H9 (cell line): ENCODE results near the gene TMCC1. TPM values are rescaled to one million over a fixed set of nuclear protein-coding genes. Genes with fewer than 3 reads are reported as not detected.
"Not testable (repeated sequence)": the region's sequence is repeated elsewhere in the genome, so short reads cannot be mapped to it uniquely, and the experiment has no call there.

Experiments used
- DNase-seq: peaks from one replicate; pipeline ENCODE4 v3.0.0-alpha.2; 2017
- H2AFZ ChIP-seq: one replicate; pipeline ENCODE4 v1.6.1; 2013; ENCODE audit warnings: mild to moderate bottlenecking, low read length, control low read depth, moderate library complexity
- H2AK5ac ChIP-seq: 2 replicates; pipeline ENCODE4 v1.6.1; 2013; ENCODE audit warnings: low read length, control low read depth, mixed read lengths; ENCODE audit not compliant: insufficient read length
- H2BK120ac ChIP-seq: one replicate; pipeline ENCODE4 v1.6.1; 2013; ENCODE audit warnings: low read depth, mild to moderate bottlenecking, low read length, control low read depth, inconsistent platforms; ENCODE audit not compliant: poor library complexity, severe bottlenecking
- H2BK12ac ChIP-seq: 2 replicates; pipeline ENCODE4 v1.6.1; 2013; ENCODE audit warnings: low read length, control low read depth, mixed read lengths, low read depth; ENCODE audit not compliant: insufficient read length
- H2BK15ac ChIP-seq: 2 replicates; pipeline ENCODE4 v1.6.1; 2013; ENCODE audit warnings: low read depth, low read length, control low read depth
- H2BK20ac ChIP-seq: one replicate; pipeline ENCODE4 v1.6.1; 2013; ENCODE audit warnings: low read depth, mild to moderate bottlenecking, low read length, control low read depth, inconsistent platforms; ENCODE audit not compliant: poor library complexity, severe bottlenecking
- H2BK5ac ChIP-seq: 2 replicates; pipeline ENCODE4 v1.6.1; 2013; ENCODE audit warnings: low read length, control low read depth, mixed read lengths; ENCODE audit not compliant: insufficient read length
- H3K14ac ChIP-seq: 2 replicates; pipeline ENCODE4 v1.6.1; 2013; ENCODE audit warnings: low read length, control low read depth; ENCODE audit not compliant: insufficient read depth
- H3K18ac ChIP-seq: 2 replicates; pipeline ENCODE4 v1.6.1; 2013; ENCODE audit warnings: low read depth, mild to moderate bottlenecking, mixed read lengths, low read length, control low read depth; ENCODE audit not compliant: insufficient read length
- H3K23ac ChIP-seq: 2 replicates; pipeline ENCODE4 v1.6.1; 2013; ENCODE audit warnings: low read length, control low read depth, mixed read lengths, low read depth; ENCODE audit not compliant: insufficient read length
- H3K23me2 ChIP-seq: 2 replicates; pipeline ENCODE4 v1.6.1; 2013; ENCODE audit warnings: low read depth, mild to moderate bottlenecking, mixed read lengths, low read length, control low read depth; ENCODE audit not compliant: insufficient read length, poor library complexity, severe bottlenecking
- H3K27ac ChIP-seq: 2 replicates; pipeline ENCODE4 v1.5.1; 2013; ENCODE audit warnings: low read length, control low read depth, mixed read lengths, low read depth; ENCODE audit not compliant: insufficient read length
- H3K27me3 ChIP-seq: 2 replicates; pipeline ENCODE4 v1.6.1; 2013; ENCODE audit warnings: low read length, control low read depth, inconsistent platforms; ENCODE audit not compliant: insufficient read depth
- H3K4ac ChIP-seq: 2 replicates; pipeline ENCODE4 v1.6.1; 2013; ENCODE audit warnings: low read depth, mild to moderate bottlenecking, control low read depth, inconsistent platforms, low read length, moderate library complexity
- H3K4me1 ChIP-seq: 2 replicates; pipeline ENCODE4 v1.6.1; 2013; ENCODE audit warnings: low read length, control low read depth, inconsistent platforms; ENCODE audit not compliant: insufficient read depth
- H3K4me2 ChIP-seq: 2 replicates; pipeline ENCODE4 v1.6.1; 2013; ENCODE audit warnings: low read length, control low read depth, mixed read lengths; ENCODE audit not compliant: insufficient read length, insufficient read depth
- H3K56ac ChIP-seq: 2 replicates; pipeline ENCODE4 v1.6.1; 2013; ENCODE audit warnings: low read depth, mild to moderate bottlenecking, mixed read lengths, low read length, control low read depth; ENCODE audit not compliant: insufficient read length
- H3K79me1 ChIP-seq: 2 replicates; pipeline ENCODE4 v1.6.1; 2013; ENCODE audit warnings: low read depth, mild to moderate bottlenecking, moderate library complexity, low read length, control low read depth, inconsistent platforms; ENCODE audit not compliant: insufficient read depth, poor library complexity, severe bottlenecking
- H3K79me2 ChIP-seq: 2 replicates; pipeline ENCODE4 v1.6.1; 2013; ENCODE audit warnings: low read length, control low read depth, inconsistent platforms; ENCODE audit not compliant: insufficient read depth
- H3K9ac ChIP-seq: 2 replicates; pipeline ENCODE4 v1.6.1; 2013; ENCODE audit warnings: low read length, control low read depth, mixed read lengths; ENCODE audit not compliant: insufficient read length; ENCODE audit errors: extremely low read depth
- H3K9me3 ChIP-seq: one replicate; pipeline ENCODE4 v1.6.1; 2013; ENCODE audit warnings: low read depth, low read length, inconsistent platforms; ENCODE audit not compliant: control insufficient read depth
- H3T11ph ChIP-seq: one replicate; pipeline ENCODE4 v1.6.1; 2013; ENCODE audit warnings: mild to moderate bottlenecking, low read length, control low read depth, inconsistent platforms
- H4K20me1 ChIP-seq: one replicate; pipeline ENCODE4 v1.6.1; 2013; ENCODE audit not compliant: control insufficient read depth, insufficient read length, insufficient read depth
- H4K5ac ChIP-seq: 2 replicates; pipeline ENCODE4 v1.6.1; 2013; ENCODE audit warnings: low read depth, mild to moderate bottlenecking, mixed read lengths, low read length, control low read depth; ENCODE audit not compliant: insufficient read length
- H4K8ac ChIP-seq: replicated peaks from 2 replicates; pipeline ENCODE4 v1.6.1; 2013; ENCODE audit warnings: low read length, control low read depth, mixed read lengths, low read depth; ENCODE audit not compliant: insufficient read length
- H4K91ac ChIP-seq: 2 replicates; pipeline ENCODE4 v1.6.1; 2013; ENCODE audit warnings: low read depth, mild to moderate bottlenecking, moderate library complexity, mixed read lengths, low read length, control low read depth; ENCODE audit not compliant: insufficient read length
- H3K27ac Mint-ChIP-seq, 3 experiments: 2 replicates in 2 of 3; 3 replicates in 1 of 3; pipeline ENCODE4 v1.8.0; 2020 to 2021; ENCODE audit warnings: mixed read lengths in 3 of 3, mild to moderate bottlenecking in 1 of 3, moderate library complexity in 1 of 3
- H3K27me3 Mint-ChIP-seq: 2 replicates; pipeline ENCODE4 v1.8.0; 2021; ENCODE audit warnings: low read depth, mild to moderate bottlenecking, moderate library complexity, mixed read lengths
- H3K36me3 Mint-ChIP-seq, 3 experiments: 2 replicates in 2 of 3; 3 replicates in 1 of 3; pipeline ENCODE4 v1.8.0; 2020 to 2021; ENCODE audit warnings: low read depth in 3 of 3, mixed read lengths in 3 of 3; ENCODE audit not compliant: insufficient read depth in 1 of 3
- H3K4me1 Mint-ChIP-seq, 2 experiments: 2 replicates each; pipeline ENCODE4 v1.8.0; 2020; ENCODE audit warnings: mixed read lengths in 2 of 2
- H3K4me3 Mint-ChIP-seq, 2 experiments: 2 replicates in 1 of 2; 3 replicates in 1 of 2; pipeline ENCODE4 v1.8.0; 2020 to 2021; ENCODE audit warnings: mild to moderate bottlenecking in 2 of 2, mixed read lengths in 2 of 2, moderate library complexity in 1 of 2
- H3K9me3 Mint-ChIP-seq, 2 experiments: 2 replicates in 1 of 2; 3 replicates in 1 of 2; pipeline ENCODE4 v1.8.0; 2020; ENCODE audit warnings: mild to moderate bottlenecking in 2 of 2, mixed read lengths in 2 of 2, moderate library complexity in 1 of 2
- WGBS: extraction: QIAGEN DNeasy Blood & Tissue Kit; methylation state at CpG from one replicate; pipeline ENCODE4 v1.1.7; 2013; ENCODE audit warnings: missing lambda C conversion rate, low lambda C conversion rate, mixed read lengths; ENCODE audit not compliant: insufficient read length; ENCODE audit errors: extremely low coverage; 5-methylcytosine and 5-hydroxymethylcytosine counted together
- total RNA-seq: library from RNA; stranded (reverse); gene quantifications from 2 replicates; pipeline ENCODE4 v1.2.1, GENCODE V29; 2021
- TF ChIP-seq, protein P1 (sequence below): fragments of 200-600 bp; sonication (generic); conservative IDR thresholded peaks from 3 replicates; pipeline ENCODE4 v1.8.0; 2021; ENCODE audit warnings: antibody characterized with exemption, mild to moderate bottlenecking

The TMCC1 gene
- total RNA-seq, 1 experiment from 2014 or later = 24.4 TPM

- H2AK5ac ChIP-seq = no peak overlapping the region
- no peak overlapping the region for H2BK20ac ChIP-seq
- Mint-ChIP-seq H3K27ac (peak overlapping the region in 2 of 3 experiments; percentile 14 to 46; a peak in 2 of 7 replicates), H3K9me3 (peaks cover 7 to 14% of the 10 kb centered on the region in 2 experiments; a peak in 3 of 5 replicates), H3K36me3 (peaks cover 8 to 24% (median 12%) of the 10 kb centered on the region in 3 experiments), H3K4me1 (no peaks in the 10 kb centered on the region), H3K4me3 (no peak overlapping the region), H3K27me3 (no peaks in the 10 kb centered on the region)
- no peak overlapping the region for H3K9ac ChIP-seq
- H2BK12ac ChIP-seq = no peak overlapping the region
- H3K4me1 ChIP-seq = no peaks in the 10 kb centered on the region
- H2BK5ac ChIP-seq = no peak overlapping the region
- no peaks in the 10 kb centered on the region for H4K20me1 ChIP-seq
- no peak overlapping the region for H3K18ac ChIP-seq
- no peak overlapping the region for H3K4me2 ChIP-seq
- no peak overlapping the region for H2AFZ ChIP-seq
- H3K23ac ChIP-seq = no peak overlapping the region
- H2BK15ac ChIP-seq = no peak overlapping the region
- H3K23me2 ChIP-seq = no peaks in the 10 kb centered on the region
- no peak overlapping the region for H3K4ac ChIP-seq
- no peak overlapping the region for H3K27ac ChIP-seq
- H4K8ac ChIP-seq = no peak overlapping the region
- WGBS = 100% methylated on average over 1 of the region's 1 CpG
- H4K91ac ChIP-seq = no peak overlapping the region
- no peak for DNase-seq
- H2BK120ac ChIP-seq = no peak overlapping the region
- no peak overlapping the region for H4K5ac ChIP-seq
- no peak overlapping the region for H3T11ph ChIP-seq
- no peaks in the 10 kb centered on the region for H3K79me1 ChIP-seq
- no peak overlapping the region for H3K56ac ChIP-seq
- no peaks in the 10 kb centered on the region for H3K79me2 ChIP-seq
- no peak overlapping the region for H3K14ac ChIP-seq
- H3K9me3 ChIP-seq = no peaks in the 10 kb centered on the region
- TF ChIP-seq, protein P1, sequence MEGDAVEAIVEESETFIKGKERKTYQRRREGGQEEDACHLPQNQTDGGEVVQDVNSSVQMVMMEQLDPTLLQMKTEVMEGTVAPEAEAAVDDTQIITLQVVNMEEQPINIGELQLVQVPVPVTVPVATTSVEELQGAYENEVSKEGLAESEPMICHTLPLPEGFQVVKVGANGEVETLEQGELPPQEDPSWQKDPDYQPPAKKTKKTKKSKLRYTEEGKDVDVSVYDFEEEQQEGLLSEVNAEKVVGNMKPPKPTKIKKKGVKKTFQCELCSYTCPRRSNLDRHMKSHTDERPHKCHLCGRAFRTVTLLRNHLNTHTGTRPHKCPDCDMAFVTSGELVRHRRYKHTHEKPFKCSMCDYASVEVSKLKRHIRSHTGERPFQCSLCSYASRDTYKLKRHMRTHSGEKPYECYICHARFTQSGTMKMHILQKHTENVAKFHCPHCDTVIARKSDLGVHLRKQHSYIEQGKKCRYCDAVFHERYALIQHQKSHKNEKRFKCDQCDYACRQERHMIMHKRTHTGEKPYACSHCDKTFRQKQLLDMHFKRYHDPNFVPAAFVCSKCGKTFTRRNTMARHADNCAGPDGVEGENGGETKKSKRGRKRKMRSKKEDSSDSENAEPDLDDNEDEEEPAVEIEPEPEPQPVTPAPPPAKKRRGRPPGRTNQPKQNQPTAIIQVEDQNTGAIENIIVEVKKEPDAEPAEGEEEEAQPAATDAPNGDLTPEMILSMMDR = no peak
- no peaks in the 10 kb centered on the region for H3K27me3 ChIP-seq
Measured at GRCh38 chr3:129756871-129757270, 136.6 kb downstream of the TMCC1 start.

DNA sequence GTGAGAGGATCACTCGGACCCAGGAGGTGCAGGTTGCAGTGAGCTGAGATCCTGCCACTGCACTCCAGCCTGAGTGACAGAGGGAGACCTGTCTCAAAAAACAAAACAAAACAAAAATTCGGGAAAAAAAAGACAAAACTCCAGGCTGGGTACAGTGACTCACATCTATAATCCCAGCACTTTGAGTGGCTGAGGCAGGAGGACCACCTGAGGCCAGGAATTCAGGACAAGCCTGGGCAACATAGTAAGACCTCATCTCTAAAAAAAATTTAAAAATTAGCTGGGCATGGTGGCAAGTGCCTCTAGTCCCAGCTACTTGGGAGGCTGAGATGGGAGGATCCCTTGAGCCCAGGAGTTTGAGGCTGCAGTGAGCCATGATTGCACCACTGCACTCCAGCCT is 142.4 kb downstream of the TMCC1 start:
- H2AK5ac ChIP-seq, H4K91ac ChIP-seq, H2BK20ac ChIP-seq, H4K8ac ChIP-seq, H3K9me3 ChIP-seq, H3K27me3 Mint-ChIP-seq, H3K23me2 ChIP-seq, H3K4me1 ChIP-seq, H3K27me3 ChIP-seq, H3K4ac ChIP-seq, H3T11ph ChIP-seq, H3K79me2 ChIP-seq, H3K18ac ChIP-seq, H3K4me3 Mint-ChIP-seq, H2BK5ac ChIP-seq, H3K56ac ChIP-seq, H3K9ac ChIP-seq, H2BK12ac ChIP-seq, H2BK15ac ChIP-seq, H4K5ac ChIP-seq, H2AFZ ChIP-seq, H3K4me2 ChIP-seq, DNase-seq, H2BK120ac ChIP-seq, H3K27ac ChIP-seq, H3K23ac ChIP-seq, H4K20me1 ChIP-seq, H3K14ac ChIP-seq, H3K79me1 ChIP-seq: not testable (repeated sequence)
- Mint-ChIP-seq H3K4me1 (peaks cover 9 to 11% of the 10 kb centered on the region in 2 experiments), H3K27ac (peak overlapping the region in 1 of 3 experiments; percentile 44; a peak in 1 of 7 replicates), H3K36me3 (peaks cover 5 to 24% (median 12%) of the 10 kb centered on the region in 3 experiments), H3K9me3 (peaks cover 7 to 12% of the 10 kb centered on the region in 2 experiments; a peak in 3 of 5 replicates)
- no CpG with 5 or more reads among the region's 2 CpGs for WGBS
